Left ventricle myocardium superior (tissue), 1 donor: ENCODE data around the gene AZIN2. TPM values are rescaled to one million over a fixed set of nuclear protein-coding genes. Genes with fewer than 3 reads are reported as not detected.
"Not testable (repeated sequence)": the region's sequence is repeated elsewhere in the genome, so short reads cannot be mapped to it uniquely, and the experiment has no call there.

Source experiments
- ATAC-seq: fragments of 200-7000 bp; cut with Tn5 transposase; one replicate; pipeline ENCODE4 v1.9.1; 2020; ENCODE audit warnings: mild to moderate bottlenecking, moderate library complexity
- DNase-seq: peaks from one replicate; pipeline ENCODE4 v3.0.0-alpha.2; 2020
- intact Hi-C: fragments of 100-400 bp; cut with micrococcal nuclease; formaldehyde crosslinking; loops from one replicate; pipeline ENCODE4 v1.11.0; 2022
- total RNA-seq: library from RNA; stranded (reverse); fragmentation: NEBNext Ultra II Directional; extraction: Animal tissue kit (Norgen Biotek cat#: 25700); gene quantifications from one replicate; pipeline ENCODE4 v1.2.1, GENCODE V29; 2021
- donor health status: DM: no; HTN: yes; CAD: no; lungs with severe emphysema.

Gene AZIN2
- total RNA-seq, 1 donor from 2014 or later = 3.3 TPM

DNA sequence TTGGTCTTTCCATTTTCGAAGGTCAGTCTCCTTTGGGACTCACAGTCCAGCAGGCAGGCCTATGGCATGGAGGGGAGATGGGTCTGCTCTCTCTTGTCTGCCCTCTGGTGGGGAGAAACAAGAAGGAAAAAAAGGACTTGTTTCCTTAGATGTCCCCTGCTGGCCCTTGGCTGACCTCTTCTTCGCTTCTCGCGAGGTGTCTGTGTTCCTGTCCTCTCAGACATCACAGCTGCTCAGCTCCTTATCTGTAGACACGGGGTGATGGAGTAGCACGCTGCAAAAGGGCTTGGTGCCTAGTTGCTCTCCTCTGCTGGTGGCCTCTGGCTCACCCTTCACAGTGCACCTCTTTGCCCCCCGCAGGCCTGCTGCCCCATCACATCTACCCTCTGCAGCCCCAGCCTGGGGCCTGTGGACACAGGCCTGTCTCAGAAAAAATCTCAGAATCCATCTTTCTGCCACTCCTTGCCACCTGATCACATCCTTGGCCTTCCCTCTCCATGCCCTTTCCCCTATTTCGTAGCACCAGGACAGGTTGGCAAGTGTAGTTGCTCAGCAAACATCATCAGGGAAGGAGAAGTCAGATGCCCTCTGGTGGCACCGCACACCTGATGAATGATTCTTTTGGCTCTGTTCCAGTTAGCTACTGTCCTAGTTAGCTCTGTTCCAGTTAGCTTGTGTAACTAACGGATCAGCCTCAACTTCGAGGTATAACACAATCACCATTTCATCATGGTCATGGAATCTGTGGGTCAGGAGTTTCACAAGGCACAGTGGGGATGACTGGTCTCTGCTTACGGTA is 25.5 kb upstream of the AZIN2 start:
- peak; percentile 86 for DNase-seq
- intact Hi-C loops = loop anchor here (10.0 kb wide), 1 partner anchor 121 kb away; no protein-coding TSS in a partner anchor
- peak; percentile 98 for ATAC-seq

DNA sequence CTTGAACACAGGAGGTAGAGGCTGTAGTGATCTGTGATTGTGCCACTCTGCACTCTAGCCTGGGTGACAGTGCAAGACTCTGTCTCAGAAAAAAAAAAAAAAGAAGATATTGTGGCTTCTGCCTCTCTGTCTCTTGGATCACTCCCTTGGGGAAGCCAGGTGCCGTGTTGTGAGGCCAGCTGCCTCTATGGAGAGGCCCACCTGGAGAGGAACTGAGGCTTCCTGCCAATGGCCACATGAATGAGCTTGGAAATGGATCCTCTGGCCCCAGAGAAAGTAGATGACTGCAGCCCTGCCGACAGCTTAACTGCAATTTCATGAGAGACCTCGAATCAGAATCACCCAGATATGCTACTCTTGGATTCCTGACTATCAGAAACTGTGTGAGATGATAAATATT is 24.5 kb upstream of the AZIN2 start:
- ATAC-seq (no peak), DNase-seq (no peak)
- intact Hi-C loops = loop anchor here (10.0 kb wide), 1 partner anchor 122 kb away; no protein-coding TSS in a partner anchor

DNA sequence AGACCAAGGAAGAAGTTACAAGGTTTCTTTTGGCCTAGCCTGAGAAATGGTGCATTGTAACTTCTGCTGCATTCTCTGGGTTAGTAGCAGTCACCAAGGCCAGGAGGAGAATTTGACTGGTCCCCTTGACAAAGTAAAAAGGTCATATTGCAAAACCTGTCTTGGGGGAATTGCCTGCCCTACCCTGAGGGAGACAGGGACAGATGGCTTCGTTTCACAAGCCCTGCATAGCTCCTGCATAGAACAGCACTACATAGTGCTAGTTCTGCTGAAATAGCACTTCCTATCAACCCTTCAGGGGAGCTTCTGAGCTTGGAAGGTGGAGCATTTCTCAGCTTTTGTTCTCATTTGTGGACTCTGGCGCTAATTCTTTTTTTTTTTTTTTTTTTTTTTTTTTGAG is 23.9 kb upstream of the AZIN2 start:
- DNase-seq (no peak), ATAC-seq (no peak)
- intact Hi-C loops = loop anchor here (10.0 kb wide), 1 partner anchor 122 kb away; no protein-coding TSS in a partner anchor

DNA sequence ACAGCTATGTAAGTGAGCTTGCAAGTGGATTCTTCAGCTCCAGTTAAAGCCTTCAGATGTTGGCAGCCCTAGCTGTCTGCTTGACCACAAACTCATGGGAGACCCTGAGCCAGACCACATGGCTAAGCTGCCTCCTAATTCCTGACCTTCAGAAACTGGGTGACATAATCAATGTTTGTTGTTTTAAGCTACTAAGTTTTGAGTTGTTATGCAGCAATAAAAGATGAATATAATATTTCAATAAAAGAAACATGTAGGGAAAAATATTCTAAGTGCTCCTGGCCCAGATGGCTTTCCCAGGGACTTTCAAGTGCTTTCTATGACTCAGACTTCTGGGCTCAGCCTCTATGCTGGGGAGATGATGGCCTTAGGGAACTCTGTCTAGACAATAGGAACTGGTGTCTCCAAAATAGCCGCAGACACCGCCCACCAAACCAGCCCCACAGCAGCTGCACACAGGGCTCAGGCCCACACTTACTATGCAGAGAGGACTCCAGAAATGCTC is 20.3 kb upstream of the AZIN2 start:
- peak; percentile 82 for DNase-seq
- intact Hi-C loops = no loop called here
- peak; percentile 98 for ATAC-seq

DNA sequence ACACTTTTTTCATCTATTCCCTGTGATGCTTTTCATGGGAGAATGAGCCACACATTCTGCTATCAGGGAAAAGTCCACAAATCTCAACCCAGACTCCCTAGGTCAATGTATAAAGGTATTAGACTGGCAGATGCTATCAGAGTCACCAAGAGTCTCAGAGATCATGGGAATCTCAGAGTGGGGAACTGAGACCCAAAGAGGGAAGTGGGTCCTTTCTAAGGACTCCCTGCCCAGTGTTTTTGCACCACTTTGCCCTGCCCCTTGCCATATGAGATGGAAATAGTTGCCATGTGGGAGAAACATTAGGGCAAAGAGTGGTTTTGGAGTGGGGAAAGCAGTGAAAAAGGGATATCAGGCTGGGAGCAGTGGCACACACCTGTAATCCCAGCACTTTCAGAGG is 19.1 kb upstream of the AZIN2 start:
- DNase-seq (no peak), ATAC-seq (no peak)
- intact Hi-C loops = no loop called here

DNA sequence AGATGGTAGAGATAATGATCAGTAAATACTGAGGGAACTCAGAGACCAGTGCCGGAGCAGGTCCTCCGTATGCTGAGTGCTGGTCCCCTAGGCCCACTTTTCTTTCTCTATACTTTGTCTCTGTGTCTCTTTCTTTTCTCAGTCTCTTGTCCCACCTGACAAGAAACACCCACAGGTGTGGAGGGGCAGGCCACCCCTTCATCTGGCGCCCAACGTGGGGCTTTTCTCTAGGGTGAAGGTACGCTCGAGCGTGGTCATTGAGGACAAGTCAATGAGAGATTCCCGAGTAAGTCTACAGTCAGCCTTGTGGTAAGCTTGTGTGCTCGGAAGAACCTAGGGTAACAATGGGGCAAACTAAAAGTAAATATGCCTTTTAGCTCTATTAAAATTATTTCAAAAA is 16.7 kb upstream of the AZIN2 start:
- intact Hi-C loops, DNase-seq, ATAC-seq: not testable (repeated sequence)

DNA sequence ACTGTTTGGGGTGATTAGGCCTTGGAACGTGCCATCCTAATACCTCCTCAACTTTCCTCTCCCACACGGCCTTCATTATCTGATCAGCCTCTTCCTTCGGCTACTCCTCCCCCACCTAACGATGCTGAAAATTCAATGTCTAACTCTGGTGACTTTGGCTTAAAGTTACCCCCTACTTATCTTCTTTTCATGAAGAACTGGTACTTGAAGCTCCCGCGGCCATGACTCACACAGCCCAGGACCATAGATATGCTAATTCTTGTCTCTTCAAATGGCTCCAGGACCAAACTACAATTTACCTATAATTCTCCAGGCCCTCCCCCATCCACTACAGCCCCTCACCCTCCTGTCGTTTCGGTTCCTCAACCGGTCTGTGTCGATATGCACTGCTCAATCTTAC is 15.7 kb upstream of the AZIN2 start:
- ATAC-seq (no peak), DNase-seq (no peak)
- intact Hi-C loops = no loop called here

DNA sequence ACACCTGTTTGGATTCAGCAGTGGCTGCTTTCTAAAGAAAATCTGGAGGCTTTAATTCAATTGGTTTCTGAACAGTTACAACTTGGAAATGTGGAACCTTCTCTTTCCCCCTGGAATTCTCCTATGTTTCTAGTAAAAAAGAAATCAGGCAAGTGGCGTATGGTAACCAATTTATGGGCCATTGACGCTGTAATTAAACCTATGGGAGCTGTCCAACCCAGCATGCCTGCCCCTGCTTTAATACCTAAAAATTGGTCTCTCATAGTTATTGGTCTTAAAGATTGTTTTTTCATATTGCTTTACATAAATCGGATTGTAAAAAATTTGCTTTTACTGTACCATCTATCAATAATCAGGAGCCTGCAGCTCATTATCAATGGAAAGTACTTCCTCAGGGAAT is 14.5 kb upstream of the AZIN2 start:
- intact Hi-C loops, DNase-seq, ATAC-seq: not testable (repeated sequence)

DNA sequence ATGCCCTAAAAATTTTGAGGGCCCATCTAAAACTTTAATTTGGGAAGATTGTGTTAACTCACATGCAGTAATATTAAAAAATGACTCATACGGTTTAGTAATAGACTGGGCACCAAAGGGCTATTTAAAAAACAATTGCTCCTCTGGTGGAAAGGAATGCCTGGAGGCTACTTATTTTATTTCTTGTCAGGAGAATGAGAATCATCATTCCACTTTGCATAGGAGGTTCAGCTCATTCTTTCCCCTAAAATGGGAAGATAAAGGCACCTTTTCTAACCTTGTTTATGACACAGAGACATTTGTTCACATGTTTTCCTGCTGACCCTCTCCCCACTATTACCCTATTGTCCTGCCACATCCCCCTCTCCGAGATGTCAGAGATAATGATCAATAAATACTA is 12.8 kb upstream of the AZIN2 start:
- intact Hi-C loops, DNase-seq, ATAC-seq: not testable (repeated sequence)

DNA sequence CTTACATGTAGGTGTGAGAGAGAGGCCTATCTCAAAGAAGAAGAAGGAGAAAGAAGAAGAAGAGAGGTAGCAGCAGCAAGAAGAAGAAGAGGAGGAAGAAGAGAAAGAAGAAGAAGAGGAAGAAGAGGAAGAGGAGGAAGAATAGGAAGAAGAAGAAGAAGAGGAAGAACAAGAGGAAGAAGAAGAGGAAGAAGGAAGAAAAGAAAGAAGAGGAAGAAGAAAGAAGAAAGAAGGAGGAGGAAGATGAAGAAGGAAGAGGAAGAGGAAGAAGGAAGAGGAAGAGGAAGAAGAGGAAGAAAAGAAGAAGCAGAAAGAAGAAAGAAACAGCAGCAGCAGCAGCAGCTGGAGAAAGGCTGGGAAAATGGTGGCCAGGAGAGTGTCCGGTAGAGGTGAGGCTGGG is 10.3 kb upstream of the AZIN2 start:
- ATAC-seq (no peak), DNase-seq (no peak)
- intact Hi-C loops = no loop called here

DNA sequence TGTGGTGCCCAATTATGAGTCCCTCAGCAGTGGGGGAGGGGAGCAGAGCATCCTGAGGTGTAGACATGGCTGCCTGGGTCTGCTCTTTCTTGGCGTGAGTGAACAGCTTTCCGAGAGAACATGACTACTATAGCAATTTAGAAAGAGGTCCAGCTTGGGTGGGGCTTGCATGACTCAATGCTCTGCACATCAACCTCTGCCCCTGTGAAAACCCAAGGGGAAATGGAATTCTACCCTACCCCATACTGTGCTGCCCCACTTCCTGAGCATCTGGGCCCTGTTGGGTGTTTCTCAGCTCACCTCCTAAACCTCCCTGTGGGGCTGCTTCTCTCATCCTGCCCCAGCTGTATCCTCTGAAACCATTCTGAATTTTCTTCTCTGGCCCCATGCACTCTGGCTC is 8.2 kb upstream of the AZIN2 start:
- ATAC-seq (peak; percentile 90), DNase-seq (no peak)
- intact Hi-C loops = no loop called here

DNA sequence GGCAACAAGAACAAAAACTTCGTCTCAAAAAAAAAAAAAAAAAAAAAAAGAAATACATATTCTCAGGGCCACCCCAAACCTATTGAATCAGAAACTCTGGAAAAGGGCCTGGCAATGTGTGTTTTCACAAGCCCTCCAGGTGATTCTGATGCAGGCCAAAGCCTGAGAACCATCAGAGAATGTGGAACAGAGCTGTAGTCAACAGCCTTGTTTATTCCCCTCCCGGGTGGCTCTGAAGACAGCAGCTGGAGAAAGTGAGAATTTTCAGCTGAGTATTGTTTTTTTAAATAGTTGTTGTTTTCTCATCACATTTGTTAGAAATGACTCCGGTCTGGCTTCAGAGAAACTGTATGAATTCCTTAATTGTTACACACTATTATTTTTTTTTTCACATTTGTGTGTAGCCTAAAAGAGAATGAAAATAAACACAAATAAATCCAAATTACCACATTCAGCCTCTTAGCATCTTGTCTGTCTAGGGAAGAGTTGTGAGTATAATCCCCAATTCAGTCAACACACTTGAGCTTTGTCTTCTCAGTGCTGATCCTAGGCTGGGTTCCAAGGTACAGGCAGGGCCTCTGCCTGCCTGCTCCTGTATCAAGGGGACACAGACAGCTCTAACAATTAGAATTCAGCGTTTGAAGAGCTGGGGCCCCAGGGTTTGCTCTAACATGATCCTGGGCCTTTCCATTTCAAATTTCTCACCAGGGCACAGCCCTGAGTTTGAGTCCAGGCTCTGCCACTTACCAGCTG is 6.6 kb upstream of the AZIN2 start:
- intact Hi-C loops = no loop called here
- DNase-seq (no peak), ATAC-seq (peak; percentile 35)

DNA sequence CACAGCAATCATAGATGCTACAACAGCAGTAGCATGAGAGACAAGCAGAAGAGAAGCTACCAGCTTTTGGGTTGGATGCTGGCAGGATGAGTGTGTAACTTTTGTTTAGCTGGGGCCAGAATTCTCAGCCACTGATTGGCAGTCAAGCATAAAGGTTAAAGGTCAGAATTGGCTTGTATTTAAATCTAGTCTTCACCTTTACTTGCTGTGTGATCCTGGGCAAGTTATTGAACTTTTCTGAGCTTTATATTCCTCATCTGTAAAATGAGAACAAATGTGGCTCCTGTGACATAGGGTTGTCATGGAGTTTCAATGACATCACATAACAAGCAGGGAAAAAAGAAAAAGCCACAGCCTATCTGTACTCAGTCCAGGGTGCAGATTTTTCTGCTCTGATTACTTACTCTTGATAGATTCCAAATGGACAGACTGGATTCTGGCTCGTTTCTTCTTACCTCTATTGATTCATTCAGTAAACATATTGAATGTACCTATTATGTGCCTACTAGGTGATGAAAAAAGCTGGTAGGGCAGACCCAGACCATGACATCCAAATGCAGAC is 2.8 kb upstream of the AZIN2 start:
- no peak for DNase-seq
- intact Hi-C loops = no loop called here
- no peak for ATAC-seq

DNA sequence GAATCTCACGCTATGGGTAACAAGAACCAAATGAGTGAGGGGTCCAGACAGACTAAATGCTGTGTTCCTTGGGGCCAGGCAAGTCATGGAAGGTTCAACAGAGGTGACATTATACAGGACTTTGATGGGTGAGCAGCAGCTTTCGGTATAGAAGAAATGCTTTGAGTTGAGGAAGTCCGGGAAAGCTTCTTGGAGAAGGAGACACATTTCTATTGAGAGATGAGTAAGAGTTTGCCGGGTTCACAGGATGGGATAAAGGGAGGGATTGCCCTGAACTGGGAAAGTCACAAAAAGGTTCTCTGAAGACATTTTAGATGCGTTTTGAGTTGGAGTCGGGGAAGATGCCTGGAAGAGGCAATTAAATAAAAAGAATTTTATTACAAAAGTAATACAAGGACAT is 580 bp upstream of the AZIN2 start:
- ATAC-seq (no peak), DNase-seq (no peak)
- intact Hi-C loops = no loop called here

DNA sequence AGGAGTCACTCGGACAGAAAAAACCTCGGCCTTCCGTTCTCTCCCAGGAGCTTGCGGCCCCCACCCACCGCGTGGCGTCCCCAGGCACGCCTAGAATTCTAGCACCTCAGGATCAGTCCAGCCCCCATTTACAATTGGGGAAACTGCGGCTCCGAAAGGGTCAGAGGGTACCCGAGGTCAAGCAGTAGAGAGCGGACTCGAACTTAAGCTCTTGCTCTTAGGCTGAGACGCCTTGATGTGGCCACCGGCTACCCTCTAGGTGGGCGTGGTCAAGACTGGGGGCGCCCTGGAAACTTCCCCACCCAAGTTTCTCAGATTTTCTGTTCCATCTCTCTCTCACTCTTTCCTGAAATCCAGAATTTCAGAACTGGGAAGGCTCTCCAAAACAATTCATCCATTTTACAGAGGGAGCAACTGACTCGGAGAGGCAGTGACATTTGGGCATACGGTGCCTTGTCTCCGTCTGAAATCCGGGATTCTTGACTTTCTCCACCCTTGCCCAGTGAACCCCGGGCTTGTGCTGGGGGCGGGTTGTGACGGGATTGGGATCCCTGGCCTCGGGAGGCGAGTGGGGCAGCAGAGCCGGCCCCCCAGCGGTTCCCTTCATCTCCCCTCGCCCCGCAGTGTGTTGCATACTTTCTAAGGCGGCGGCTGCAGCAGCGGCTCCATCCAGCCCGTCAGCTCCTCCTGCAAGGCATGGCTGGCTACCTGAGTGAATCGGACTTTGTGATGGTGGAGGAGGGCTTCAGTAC is 777 bp downstream of the AZIN2 start:
- no peak for DNase-seq
- intact Hi-C loops = no loop called here
- ATAC-seq = peak; percentile 12

DNA sequence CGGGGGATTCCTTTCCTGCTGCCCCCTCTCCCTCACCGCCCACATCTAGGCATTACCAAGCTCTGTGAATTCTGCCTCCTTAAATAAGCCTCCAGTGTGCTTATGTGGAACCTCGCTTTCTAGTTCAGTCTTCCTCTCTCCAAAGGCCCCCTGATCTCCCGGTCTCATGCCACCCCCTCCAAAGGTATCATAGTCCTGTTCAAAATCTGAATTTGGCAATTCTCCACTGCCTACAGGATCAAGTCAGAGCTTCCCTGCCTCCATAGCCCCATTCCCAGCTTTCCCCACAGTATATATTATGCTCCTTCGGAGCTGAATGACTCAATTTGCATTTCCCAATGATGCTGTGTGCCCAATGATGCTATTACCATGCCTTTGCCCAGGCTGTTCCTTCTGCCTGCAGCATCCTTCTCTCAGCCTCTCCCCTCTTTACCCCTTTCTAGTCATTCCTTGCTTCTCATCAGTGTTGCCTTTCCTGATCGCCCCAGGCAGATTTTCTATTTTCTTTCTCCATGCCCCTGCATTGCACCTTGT is 1.7 kb downstream of the AZIN2 start:
- DNase-seq (no peak), ATAC-seq (no peak)
- intact Hi-C loops = no loop called here

DNA sequence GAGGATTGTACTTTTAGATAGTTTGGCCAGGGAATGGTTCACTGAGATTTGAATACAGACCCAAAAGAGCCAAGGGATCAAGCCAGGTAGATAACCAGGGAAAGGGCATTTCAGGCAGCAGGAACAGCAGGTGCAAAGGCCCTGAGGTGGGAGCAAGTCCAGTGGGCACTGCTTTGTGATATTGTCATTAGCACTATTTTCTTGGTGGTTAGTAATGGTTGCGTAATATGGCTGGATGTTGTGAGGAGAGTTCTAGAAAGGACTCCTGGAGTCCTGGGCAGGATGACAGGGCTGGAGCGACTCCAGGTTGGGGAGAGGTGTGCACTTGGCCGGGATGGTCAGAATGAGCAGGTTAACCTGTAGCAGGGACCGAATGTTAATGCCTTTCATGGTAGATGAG is 4.4 kb downstream of the AZIN2 start:
- ATAC-seq (no peak), DNase-seq (no peak)
- intact Hi-C loops = no loop called here

DNA sequence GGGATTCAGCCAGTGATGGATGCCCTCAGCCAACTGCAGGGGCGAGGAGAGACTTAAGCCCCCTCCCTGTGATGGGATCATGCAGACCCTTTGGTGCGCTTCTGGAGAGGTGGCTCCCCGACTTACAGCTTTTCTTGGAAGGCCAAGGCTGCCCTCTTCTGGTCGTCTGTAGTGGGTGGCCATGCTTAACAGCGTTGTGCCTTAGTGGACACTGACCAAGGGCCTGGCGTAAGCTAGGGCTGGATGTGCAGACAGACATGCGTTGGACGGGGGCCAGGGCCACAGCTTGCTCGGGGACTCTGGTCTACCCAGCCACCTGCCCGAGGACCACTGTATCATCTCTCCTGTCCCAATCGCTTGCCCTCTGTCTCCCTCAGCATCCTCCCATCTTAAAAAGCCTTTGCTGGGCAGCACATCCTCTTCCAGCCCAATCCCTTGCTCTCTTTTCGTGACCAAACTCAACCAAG is 5.5 kb downstream of the AZIN2 start:
- DNase-seq (peak; percentile 77), ATAC-seq (peak; percentile 84)
- intact Hi-C loops = no loop called here

DNA sequence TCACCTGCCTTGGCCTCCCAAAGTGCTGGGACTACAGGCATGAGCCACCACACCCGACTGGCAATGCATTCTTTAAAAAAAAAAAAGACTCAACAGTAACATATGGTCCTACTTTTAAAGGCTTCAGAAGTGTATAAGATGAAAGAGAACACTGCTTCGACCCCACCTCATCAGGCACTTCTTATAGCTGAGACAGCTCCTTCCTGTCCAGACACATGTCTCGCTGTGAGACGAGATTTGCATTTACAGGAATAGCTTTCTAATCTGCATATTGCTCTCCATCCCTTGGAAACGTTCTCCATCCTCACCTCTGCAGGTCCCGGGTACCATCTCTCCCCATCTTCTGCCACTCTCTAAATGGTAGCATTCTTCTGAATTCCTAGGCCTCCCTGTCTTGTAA is 6.7 kb downstream of the AZIN2 start:
- DNase-seq = no peak
- ATAC-seq = no peak
- intact Hi-C loops = no loop called here
